ENCODE results near the gene ABCG1. TPM values are rescaled to one million over a fixed set of nuclear protein-coding genes. Genes with fewer than 3 reads are reported as not detected.

ABCG1 gene
- total RNA-seq, 2 experiments from 2014 or later: 9.8 to 11.1 TPM

DNA sequence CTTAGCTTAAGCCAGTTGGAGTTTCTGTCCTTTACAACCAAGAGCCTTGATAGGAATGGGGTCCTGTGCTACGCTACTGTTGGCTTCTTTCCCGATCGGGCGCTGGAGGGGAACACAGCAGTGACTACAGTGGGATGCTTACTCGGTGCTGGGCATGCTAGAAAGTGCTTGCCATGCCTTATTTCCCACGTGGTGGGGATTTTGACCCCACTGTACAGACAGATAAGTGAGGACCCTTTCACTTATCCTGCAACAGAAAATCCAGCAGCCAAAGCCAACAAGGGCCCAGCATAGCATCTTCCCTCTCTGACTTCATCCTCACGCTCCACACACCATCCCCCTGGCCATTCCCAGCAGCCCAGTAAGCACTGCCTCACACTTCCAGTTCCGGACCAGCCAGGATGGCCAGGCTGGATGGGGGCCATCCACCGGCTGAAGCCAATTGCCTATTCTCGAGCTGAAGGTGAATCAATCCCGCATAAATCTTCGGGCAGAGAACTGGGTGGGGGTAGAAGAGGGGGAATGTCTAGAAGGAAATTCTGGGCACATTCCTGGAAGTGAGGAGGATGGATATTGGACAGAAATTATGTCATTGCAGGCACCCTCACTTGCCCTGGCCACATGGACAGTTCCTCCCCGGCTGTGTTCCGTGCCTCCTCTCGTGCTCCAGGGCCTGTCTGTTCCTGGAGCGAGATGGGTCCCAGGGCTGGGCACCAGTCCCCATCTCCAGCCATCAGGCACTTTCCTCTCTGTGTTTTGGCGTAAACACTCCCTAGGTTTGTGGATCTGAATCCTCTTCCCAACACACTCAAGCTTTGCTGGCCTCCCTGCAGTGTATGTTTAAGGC lies 2.0 kb upstream of the ABCG1 start:
- H3K27ac Mint-ChIP-seq: no peak overlapping the region
- H3K9me3 Mint-ChIP-seq: peaks cover 4% of the 10 kb centered on the region

DNA sequence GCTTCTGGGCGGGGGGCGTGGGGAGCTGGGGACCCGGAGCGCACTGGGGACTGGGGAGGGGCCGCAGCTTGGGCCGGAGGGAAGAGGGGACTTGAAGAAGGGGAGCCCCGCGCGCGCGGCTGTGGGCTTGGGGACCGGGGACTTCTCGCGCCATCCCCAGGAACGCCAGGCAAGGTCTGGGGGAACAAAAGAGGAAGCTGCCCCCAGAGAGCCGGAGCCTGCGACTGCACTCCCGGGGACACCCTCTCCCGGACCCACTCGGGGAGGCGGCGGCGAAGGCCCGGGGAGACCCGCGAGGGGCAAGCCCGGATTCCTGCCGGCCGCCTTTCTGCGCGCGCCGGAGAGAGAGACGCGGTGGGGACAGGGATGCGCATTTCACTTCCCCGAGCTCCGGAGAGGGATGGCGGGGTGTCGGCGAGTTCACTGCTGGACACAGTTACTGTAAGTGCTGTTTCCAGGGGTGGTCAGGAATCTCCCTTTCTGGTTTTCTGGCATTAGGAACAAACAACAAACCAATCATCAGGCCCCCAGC lies 732 bp downstream of the ABCG1 start:
- DNase-seq: no peak
- Mint-ChIP-seq H3K4me1 (peaks cover 18% of the 10 kb centered on the region), H3K4me3 (peak overlapping the region; percentile 86), H3K9me3 (peaks cover 4% of the 10 kb centered on the region), H3K27ac (peak overlapping the region; percentile 89), H3K27me3 (no peaks in the 10 kb centered on the region), H3K36me3 (no peaks in the 10 kb centered on the region)

More for the DNA sequence above, 2.0 kb upstream of the ABCG1 start:
- Mint-ChIP-seq H3K4me3 (no peak overlapping the region), H3K4me1 (peaks cover 14% of the 10 kb centered on the region), H3K36me3 (no peaks in the 10 kb centered on the region), H3K27me3 (no peaks in the 10 kb centered on the region)
- DNase-seq: no peak

DNA sequence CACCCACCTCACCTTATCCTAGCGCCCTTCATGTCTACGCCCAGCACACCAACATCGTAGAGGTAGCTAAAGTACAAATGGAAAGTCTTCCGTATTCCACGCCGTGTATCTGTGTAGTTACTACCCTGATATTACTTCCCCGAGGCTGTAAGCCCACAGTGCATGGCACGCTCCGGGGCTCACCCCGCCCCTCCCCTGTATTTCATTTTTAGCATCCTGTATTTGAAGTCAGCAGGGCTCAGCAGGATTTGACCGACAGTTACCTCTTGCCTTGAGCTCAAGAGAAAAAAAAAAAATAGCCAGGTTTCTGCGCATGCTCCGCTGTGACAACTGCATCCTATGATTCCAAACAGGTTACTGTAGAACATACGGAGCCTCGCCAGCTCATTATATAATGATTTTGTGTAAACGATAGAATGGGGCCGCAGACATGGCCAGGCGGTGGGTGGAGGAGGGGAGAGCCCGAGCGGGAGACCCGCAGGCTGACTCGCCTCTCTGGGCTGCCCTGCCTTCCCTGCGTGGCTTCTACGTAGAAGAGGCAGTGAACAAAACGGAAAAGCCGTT lies 1.3 kb downstream of the ABCG1 start:
- peaks cover 4% of the 10 kb centered on the region for H3K9me3 Mint-ChIP-seq
- no peaks in the 10 kb centered on the region for H3K27me3 Mint-ChIP-seq
- H3K4me1 Mint-ChIP-seq: peaks cover 18% of the 10 kb centered on the region
- peak overlapping the region; percentile 89 for H3K27ac Mint-ChIP-seq
- peak; percentile 69 for DNase-seq
- H3K4me3 Mint-ChIP-seq: peak overlapping the region; percentile 86
- no peaks in the 10 kb centered on the region for H3K36me3 Mint-ChIP-seq

GRCh38 chr21:42221581-42222345 lies 2.8 kb downstream of the ABCG1 start:
- peak overlapping the region; percentile 8 for H3K4me3 Mint-ChIP-seq
- peaks cover 31% of the 10 kb centered on the region for H3K4me1 Mint-ChIP-seq
- H3K9me3 Mint-ChIP-seq: no peaks in the 10 kb centered on the region
- peaks cover 11% of the 10 kb centered on the region for H3K36me3 Mint-ChIP-seq
- no peaks in the 10 kb centered on the region for H3K27me3 Mint-ChIP-seq
- H3K27ac Mint-ChIP-seq: no peak overlapping the region
- no peak for DNase-seq

DNA sequence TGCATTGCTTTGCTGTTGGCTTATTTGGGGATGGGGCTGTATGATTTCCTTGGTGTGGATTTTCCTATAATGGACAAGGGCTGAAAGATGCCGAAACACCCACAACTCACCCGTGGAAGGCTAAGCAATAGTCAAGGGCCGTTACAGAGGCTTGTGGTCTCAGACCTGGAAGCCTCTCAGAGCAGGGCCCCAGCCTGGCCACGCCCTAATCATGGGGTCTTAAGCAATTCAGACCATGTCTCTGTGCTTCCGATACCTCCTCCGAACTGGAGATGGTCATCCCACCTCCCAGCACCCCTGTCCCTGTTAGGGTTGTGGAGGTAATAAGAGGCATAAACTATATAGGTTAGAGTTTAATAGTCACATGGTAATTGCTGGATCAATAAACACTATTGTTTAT lies 3.4 kb downstream of the ABCG1 start:
- Mint-ChIP-seq H3K4me1 (peaks cover 35% of the 10 kb centered on the region), H3K27me3 (no peaks in the 10 kb centered on the region), H3K4me3 (no peak overlapping the region), H3K27ac (no peak overlapping the region), H3K9me3 (peaks cover 2% of the 10 kb centered on the region), H3K36me3 (peaks cover 16% of the 10 kb centered on the region)
- no peak for DNase-seq

DNA sequence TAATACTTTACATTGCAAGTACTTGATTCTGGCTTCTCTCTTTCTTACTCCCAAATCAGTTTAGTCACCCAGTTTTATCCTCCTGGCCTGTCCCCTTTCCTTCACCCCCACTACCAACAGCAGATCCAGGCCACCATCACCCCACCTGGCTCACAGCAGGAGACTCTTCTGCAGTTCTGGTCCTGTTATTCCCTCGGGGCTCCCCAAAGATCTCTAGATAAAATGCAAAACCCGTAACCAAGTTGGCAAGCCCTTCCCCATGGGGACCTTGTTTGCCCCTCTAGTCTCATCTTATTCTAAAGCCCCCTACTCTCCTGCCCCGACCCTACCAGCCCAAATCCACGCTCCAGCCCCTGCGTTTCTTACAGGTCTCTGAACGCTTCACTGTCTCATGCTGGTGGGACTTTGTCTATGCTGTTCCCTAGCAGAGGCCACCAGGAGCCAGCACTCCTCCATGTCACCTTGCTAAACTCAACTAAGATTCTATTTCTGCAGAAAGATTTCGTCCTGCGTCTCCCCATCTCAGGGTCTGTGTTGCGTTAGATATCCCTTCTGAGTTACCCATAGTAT lies 4.0 kb downstream of the ABCG1 start:
- DNase-seq: no peak
- Mint-ChIP-seq H3K27me3 (no peaks in the 10 kb centered on the region), H3K36me3 (peaks cover 21% of the 10 kb centered on the region), H3K4me3 (no peak overlapping the region), H3K4me1 (peaks cover 41% of the 10 kb centered on the region), H3K27ac (no peak overlapping the region), H3K9me3 (peaks cover 6% of the 10 kb centered on the region)

DNA sequence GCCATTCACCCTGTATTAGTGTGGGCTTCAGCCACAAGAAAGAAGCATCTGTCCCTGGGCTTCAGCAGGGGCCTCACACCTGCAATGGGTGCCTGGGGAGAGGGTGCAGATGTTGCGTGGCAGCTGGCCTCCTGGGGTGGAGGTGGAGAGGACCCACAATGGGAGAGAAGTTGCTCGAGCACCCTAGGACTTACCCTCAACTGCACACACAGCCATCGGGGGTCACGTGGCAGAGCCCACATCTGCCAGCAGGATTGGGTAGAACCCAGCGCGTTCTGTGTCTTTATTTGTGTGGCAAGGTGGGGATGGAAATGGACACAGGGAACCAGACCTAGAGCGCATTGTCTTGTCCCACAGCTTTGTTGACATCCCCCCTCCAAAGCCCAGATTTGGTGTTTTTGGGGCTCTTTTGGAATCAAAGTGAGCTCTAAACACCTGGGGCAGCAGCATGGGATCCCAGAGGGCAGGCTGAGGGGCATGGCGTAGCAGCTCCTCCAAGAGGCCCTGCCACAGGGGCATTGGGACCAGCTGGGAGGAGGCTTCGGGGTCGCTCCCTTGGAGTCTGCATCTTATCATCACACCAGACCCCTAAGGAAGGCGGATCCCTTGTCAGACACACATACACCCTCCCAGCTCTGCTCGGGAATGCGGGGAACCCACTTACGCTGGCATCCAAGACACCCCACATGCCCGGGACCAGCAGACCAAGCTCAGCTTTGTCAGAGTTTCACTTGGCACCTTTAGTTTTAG lies 5.1 kb downstream of the ABCG1 start:
- H3K27me3 Mint-ChIP-seq: no peaks in the 10 kb centered on the region
- H3K27ac Mint-ChIP-seq: no peak overlapping the region
- peaks cover 51% of the 10 kb centered on the region for H3K4me1 Mint-ChIP-seq
- no peak for DNase-seq
- H3K36me3 Mint-ChIP-seq: peaks cover 21% of the 10 kb centered on the region
- peaks cover 6% of the 10 kb centered on the region for H3K9me3 Mint-ChIP-seq
- H3K4me3 Mint-ChIP-seq: no peak overlapping the region

DNA sequence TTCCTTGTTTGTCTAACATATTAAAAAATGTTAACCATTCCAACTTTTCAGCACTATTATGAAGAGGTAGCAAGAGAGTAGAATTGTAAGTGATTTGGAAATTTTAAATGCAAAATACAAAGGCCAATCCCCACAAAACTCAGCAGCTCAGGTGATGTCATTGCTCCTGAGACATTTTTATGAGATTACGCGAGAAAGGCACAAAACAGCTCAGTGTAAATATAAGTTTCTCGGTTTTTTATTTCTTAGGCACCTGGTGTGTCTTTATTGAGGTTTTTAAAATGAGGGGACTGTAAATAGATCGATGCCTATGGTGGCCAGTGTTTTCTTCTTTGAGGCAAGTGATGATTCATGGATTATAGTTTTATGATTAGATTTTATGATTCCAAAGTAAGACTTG lies 6.1 kb downstream of the ABCG1 start:
- Mint-ChIP-seq H3K4me1 (peaks cover 59% of the 10 kb centered on the region), H3K9me3 (peaks cover 6% of the 10 kb centered on the region)

DNA sequence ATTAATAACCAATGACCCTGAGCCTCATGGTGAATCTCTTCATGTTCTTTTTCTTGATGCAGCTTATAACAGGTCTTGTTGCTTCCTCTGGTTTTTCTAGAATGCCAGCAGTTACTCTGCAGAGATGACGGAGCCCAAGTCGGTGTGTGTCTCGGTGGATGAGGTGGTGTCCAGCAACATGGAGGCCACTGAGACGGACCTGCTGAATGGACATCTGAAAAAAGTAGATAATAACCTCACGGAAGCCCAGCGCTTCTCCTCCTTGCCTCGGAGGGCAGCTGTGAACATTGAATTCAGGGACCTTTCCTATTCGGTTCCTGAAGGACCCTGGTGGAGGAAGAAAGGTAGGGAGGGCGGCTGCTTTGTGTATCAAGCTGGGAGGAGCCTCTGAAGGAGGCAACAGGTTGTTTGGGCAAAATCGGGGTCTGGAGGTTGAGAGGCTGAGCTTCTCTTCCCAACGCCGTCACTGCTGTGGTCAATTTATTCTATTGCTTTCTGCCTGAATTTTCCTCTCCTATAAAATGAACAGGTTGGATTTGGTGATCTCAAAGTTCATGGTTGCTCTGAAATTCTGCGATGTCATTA lies 6.7 kb downstream of the ABCG1 start:
- H3K4me1 Mint-ChIP-seq: peaks cover 62% of the 10 kb centered on the region
- no peaks in the 10 kb centered on the region for H3K27me3 Mint-ChIP-seq
- peaks cover 21% of the 10 kb centered on the region for H3K36me3 Mint-ChIP-seq
- H3K27ac Mint-ChIP-seq: no peak overlapping the region
- no peak overlapping the region for H3K4me3 Mint-ChIP-seq
- peaks cover 6% of the 10 kb centered on the region for H3K9me3 Mint-ChIP-seq
- no peak for DNase-seq

More for the DNA sequence above, 6.1 kb downstream of the ABCG1 start:
- Mint-ChIP-seq H3K36me3 (peaks cover 21% of the 10 kb centered on the region), H3K4me3 (no peak overlapping the region), H3K27ac (no peak overlapping the region), H3K27me3 (no peaks in the 10 kb centered on the region)
- no peak for DNase-seq

- no peak for DNase-seq
- H3K4me1 Mint-ChIP-seq: peaks cover 64% of the 10 kb centered on the region
- peaks cover 6% of the 10 kb centered on the region for H3K9me3 Mint-ChIP-seq
- no peaks in the 10 kb centered on the region for H3K27me3 Mint-ChIP-seq
- peaks cover 21% of the 10 kb centered on the region for H3K36me3 Mint-ChIP-seq
- peak overlapping the region; percentile 90 for H3K27ac Mint-ChIP-seq
- H3K4me3 Mint-ChIP-seq: no peak overlapping the region
These were observed 7.7 kb downstream of the ABCG1 start for GRCh38 chr21:42226626-42227025.

DNA sequence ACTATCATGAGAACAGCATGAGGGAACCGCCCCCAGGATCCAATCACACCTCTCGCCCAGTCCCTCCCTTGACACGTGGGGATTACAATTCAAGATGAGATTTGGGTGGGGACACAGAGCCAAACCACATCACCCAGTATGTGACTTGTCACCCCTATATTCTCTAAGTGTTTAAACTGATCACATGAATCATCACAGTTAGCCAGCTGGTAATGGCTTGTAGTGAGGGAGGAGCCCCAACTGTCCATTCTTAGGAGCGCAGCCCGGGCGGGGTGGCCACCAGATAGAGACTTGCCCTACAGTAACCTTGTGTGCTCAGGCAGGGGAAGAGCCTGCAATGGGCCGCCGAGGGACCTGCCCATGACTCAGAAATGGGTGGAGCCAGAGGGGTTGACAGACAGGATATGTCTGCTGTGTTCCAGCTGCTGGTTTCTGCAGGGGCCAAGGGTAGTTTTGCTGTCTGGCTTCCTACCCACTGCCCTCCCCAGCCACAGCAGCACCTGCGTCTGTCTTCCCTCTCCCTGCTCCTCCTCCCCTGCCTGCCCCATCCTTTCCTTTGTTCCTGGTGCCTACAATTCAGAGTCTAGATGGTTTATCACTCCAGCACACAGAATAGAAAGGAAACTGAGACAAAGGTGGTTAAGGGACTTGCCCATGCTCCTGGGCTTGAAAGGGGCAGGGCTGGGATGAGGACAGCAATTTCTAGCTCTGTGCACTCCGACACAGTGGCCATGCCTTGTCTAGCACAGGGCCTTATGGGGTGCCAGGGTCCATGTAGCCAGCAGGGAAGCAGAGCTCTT lies 9.2 kb downstream of the ABCG1 start:
- peaks cover 6% of the 10 kb centered on the region for H3K9me3 Mint-ChIP-seq
- H3K4me3 Mint-ChIP-seq: peak overlapping the region; percentile 22

DNA sequence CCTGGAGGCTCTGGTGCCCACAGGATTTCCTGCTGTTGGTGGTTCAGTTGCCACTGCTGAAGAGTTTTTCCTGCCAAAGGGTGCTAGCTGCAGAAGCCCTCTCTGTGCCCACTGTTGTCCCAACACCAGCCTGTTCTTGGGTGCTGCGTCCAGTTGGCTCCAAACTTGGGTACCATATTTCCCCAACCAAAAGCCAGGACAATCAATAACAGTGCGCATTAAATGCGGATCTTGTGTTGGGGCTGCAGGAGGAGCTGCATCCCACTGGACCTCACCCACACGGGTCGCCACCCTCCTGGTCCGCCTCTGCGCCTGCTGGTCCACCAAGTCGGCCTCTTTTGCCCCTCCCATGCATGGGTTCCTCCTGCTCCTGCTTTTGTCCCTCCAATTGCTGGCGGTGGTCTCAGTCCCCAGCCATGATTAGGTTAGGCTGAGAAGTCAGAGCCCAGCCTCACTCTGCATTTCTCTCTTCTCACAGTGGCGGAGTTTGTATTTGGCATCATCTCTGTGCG lies 9.8 kb downstream of the ABCG1 start:
- no peak overlapping the region for H3K4me3 Mint-ChIP-seq
- no peaks in the 10 kb centered on the region for H3K27me3 Mint-ChIP-seq

More for the DNA sequence above, 9.2 kb downstream of the ABCG1 start:
- Mint-ChIP-seq H3K27ac (peak overlapping the region; percentile 90), H3K36me3 (peaks cover 28% of the 10 kb centered on the region), H3K4me1 (peaks cover 70% of the 10 kb centered on the region), H3K27me3 (no peaks in the 10 kb centered on the region)
- DNase-seq: peak; percentile 91

DNA sequence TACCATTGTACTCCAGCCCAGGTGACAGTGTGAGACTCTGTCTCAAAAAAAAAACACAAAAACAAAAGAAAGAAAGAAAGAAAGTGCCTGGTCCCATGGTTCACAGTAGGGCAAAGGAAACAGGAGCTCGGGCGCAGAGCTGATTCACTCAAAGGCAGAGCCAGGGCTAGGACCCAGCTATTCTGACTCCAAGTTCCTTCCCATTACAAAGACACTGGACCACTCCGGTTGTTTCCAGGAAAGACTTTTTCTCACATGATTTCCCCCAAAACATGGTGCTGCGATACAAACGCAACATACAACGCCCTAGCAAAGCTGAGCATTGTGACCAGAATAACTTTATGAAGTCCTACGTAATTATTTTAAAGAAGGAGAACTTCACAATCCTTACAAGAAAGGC lies 10.7 kb downstream of the ABCG1 start:
- no peak for DNase-seq
- H3K9me3 Mint-ChIP-seq: peaks cover 6% of the 10 kb centered on the region
- peaks cover 82% of the 10 kb centered on the region for H3K4me1 Mint-ChIP-seq
- peaks cover 28% of the 10 kb centered on the region for H3K36me3 Mint-ChIP-seq
- H3K27me3 Mint-ChIP-seq: no peaks in the 10 kb centered on the region
- no peak overlapping the region for H3K27ac Mint-ChIP-seq
- no peak overlapping the region for H3K4me3 Mint-ChIP-seq

More for the DNA sequence above, 9.8 kb downstream of the ABCG1 start:
- Mint-ChIP-seq H3K36me3 (peaks cover 28% of the 10 kb centered on the region), H3K27ac (peak overlapping the region; percentile 90), H3K4me1 (peaks cover 74% of the 10 kb centered on the region), H3K9me3 (peaks cover 6% of the 10 kb centered on the region)
- DNase-seq: no peak
